ENCODE measurements around the gene SORCS3. TPM values are rescaled to one million over a fixed set of nuclear protein-coding genes. Genes with fewer than 3 reads are reported as not detected.

The SORCS3 gene
- total RNA-seq, 2 experiments from 2014 or later: 1.7 to 2.1 TPM

DNA sequence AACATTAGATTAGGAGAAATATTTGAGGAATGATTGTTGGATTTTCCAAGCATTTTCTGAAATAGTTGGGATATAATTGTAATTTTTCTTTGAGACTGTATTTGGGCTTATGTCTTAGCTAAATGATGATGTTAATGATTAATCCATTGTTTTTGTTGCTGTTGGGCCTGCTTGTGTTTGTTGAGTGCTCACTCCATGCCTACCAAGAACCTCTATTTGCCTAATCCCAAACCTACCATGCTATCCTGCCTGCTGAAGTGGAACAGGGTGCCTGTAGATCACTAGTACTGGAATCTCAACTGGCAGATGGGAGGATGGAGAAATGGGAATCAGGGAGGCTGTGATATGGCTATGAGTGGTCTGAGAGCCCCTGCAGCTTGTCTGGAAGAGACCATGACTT lies 565.5 kb downstream of the SORCS3 start:
- intact Hi-C loops (cut with DNase I, micrococcal nuclease): no loop called here
- Mint-ChIP-seq H3K4me3 (no peak overlapping the region), H3K36me3 (ENCODE audit: low read depth) (peaks cover under 1% of the 10 kb centered on the region), H3K27me3 (no peaks in the 10 kb centered on the region), H3K4me1 (ENCODE audit: low read depth) (no peaks in the 10 kb centered on the region), H3K9me3 (no peaks in the 10 kb centered on the region), H3K27ac (no peak overlapping the region)
- H3K9me3 ChIP-seq (ENCODE audit: control insufficient read depth in 1 of 2, insufficient read depth in 1 of 2, low read length in 2 of 2): no peaks in the 10 kb centered on the region
- H3K4me1 ChIP-seq (ENCODE audit: insufficient read depth, low read length): no peaks in the 10 kb centered on the region
- H3K27ac ChIP-seq (ENCODE audit: low read depth in 1 of 2, low read length in 2 of 2): no peak overlapping the region
- TF ChIP-seq, protein P1, sequence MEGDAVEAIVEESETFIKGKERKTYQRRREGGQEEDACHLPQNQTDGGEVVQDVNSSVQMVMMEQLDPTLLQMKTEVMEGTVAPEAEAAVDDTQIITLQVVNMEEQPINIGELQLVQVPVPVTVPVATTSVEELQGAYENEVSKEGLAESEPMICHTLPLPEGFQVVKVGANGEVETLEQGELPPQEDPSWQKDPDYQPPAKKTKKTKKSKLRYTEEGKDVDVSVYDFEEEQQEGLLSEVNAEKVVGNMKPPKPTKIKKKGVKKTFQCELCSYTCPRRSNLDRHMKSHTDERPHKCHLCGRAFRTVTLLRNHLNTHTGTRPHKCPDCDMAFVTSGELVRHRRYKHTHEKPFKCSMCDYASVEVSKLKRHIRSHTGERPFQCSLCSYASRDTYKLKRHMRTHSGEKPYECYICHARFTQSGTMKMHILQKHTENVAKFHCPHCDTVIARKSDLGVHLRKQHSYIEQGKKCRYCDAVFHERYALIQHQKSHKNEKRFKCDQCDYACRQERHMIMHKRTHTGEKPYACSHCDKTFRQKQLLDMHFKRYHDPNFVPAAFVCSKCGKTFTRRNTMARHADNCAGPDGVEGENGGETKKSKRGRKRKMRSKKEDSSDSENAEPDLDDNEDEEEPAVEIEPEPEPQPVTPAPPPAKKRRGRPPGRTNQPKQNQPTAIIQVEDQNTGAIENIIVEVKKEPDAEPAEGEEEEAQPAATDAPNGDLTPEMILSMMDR (IDR thresholded peaks at IDR 0.05): no peak
- ATAC-seq (ENCODE audit: poor library complexity): no peak
- no peaks in the 10 kb centered on the region for H3K36me3 ChIP-seq (ENCODE audit: insufficient read depth, low read length)
- POLR2A ChIA-PET: no interaction called here
- DNase-seq: no peak
- no peaks in the 10 kb centered on the region for H3K27me3 ChIP-seq (ENCODE audit: control insufficient read depth in 1 of 2, insufficient read depth in 2 of 2, low read length in 2 of 2)
- CTCF ChIA-PET: no interaction called here
- no peak overlapping the region for H3K4me3 ChIP-seq (ENCODE audit: low read length)

DNA sequence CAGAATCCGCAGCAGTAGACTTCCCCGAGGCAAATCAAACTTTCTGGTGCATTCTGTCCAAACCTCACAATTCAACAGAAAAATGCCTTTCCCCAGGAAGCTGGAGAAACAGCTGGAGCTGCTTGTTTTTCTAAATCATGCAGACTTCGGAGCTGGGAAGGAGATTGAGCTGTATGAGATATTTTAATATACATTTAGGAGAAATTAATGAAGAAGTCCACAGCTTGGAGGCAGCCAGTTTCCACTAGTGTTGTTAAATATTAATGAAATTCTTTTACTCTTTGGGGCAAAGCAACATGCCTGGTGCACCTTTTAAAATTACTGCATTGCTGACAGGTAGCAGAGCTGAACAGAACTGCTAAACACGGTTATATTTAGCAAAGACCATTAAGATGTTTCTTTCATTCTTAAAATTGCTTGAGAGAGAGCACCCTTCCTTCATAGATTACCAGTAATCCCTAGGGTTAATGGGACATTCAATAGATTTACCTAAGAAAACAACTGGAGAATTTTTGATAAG lies 566.4 kb downstream of the SORCS3 start:
- no peak overlapping the region for H3K27ac ChIP-seq (ENCODE audit: low read depth in 1 of 2, low read length in 2 of 2)
- DNase-seq: no peak
- no peaks in the 10 kb centered on the region for H3K9me3 ChIP-seq (ENCODE audit: control insufficient read depth in 1 of 2, insufficient read depth in 1 of 2, low read length in 2 of 2)
- no peak for ATAC-seq (ENCODE audit: poor library complexity)
- H3K27me3 Mint-ChIP-seq: no peaks in the 10 kb centered on the region
- TF ChIP-seq, protein P1 (IDR thresholded peaks at IDR 0.05): no peak
- ChIA-PET CTCF (no interaction called here), POLR2A (no interaction called here)
- H3K36me3 Mint-ChIP-seq (ENCODE audit: low read depth): no peaks in the 10 kb centered on the region
- H3K4me1 ChIP-seq (ENCODE audit: insufficient read depth, low read length): no peaks in the 10 kb centered on the region
- no peaks in the 10 kb centered on the region for H3K4me1 Mint-ChIP-seq (ENCODE audit: low read depth)
- H3K4me3 Mint-ChIP-seq: no peak overlapping the region
- H3K4me3 ChIP-seq (ENCODE audit: low read length): no peak overlapping the region
- H3K9me3 Mint-ChIP-seq: no peaks in the 10 kb centered on the region
- no peaks in the 10 kb centered on the region for H3K36me3 ChIP-seq (ENCODE audit: insufficient read depth, low read length)
- H3K27ac Mint-ChIP-seq: no peak overlapping the region
- intact Hi-C loops (cut with DNase I, micrococcal nuclease): no loop called here
- no peaks in the 10 kb centered on the region for H3K27me3 ChIP-seq (ENCODE audit: control insufficient read depth in 1 of 2, insufficient read depth in 2 of 2, low read length in 2 of 2)

DNA sequence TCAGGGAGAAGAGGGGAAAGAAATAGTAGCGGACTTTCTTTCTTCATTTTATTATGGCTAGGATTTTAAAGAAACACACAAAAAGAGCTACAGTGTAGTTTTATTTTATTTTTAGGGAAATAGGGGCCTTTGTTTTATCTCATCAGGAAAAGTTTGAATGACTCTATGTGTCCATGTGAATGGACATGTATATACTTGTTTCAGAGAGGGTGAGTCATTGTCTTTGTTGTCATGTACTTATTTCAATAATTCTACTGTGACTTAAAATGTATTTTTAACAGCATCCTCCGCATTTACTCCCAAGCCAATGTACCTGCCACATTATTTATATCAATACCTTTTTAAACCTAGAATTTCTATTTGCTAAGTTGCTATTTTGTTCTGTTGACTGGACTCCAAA lies 569.5 kb downstream of the SORCS3 start:
- DNase-seq (no peak), ATAC-seq (ENCODE audit: poor library complexity) (no peak)
- peaks cover 6% of the 10 kb centered on the region for H3K36me3 Mint-ChIP-seq (ENCODE audit: low read depth)
- H3K27me3 ChIP-seq (ENCODE audit: control insufficient read depth in 1 of 2, insufficient read depth in 2 of 2, low read length in 2 of 2): no peaks in the 10 kb centered on the region
- no peak overlapping the region for H3K4me3 ChIP-seq (ENCODE audit: low read length)
- H3K4me3 Mint-ChIP-seq: no peak overlapping the region
- CTCF ChIA-PET: no interaction called here
- TF ChIP-seq, protein P1 (IDR thresholded peaks at IDR 0.05): no peak
- no peaks in the 10 kb centered on the region for H3K27me3 Mint-ChIP-seq
- POLR2A ChIA-PET: no interaction called here
- H3K27ac ChIP-seq (ENCODE audit: low read depth in 1 of 2, low read length in 2 of 2): no peak overlapping the region
- no peaks in the 10 kb centered on the region for H3K4me1 Mint-ChIP-seq (ENCODE audit: low read depth)
- H3K27ac Mint-ChIP-seq: no peak overlapping the region
- H3K9me3 ChIP-seq (ENCODE audit: control insufficient read depth in 1 of 2, insufficient read depth in 1 of 2, low read length in 2 of 2): peaks cover 0 to 4% of the 10 kb centered on the region in 2 experiments
- no peaks in the 10 kb centered on the region for H3K36me3 ChIP-seq (ENCODE audit: insufficient read depth, low read length)
- no peaks in the 10 kb centered on the region for H3K9me3 Mint-ChIP-seq
- intact Hi-C loops (cut with DNase I, micrococcal nuclease): no loop called here
- no peaks in the 10 kb centered on the region for H3K4me1 ChIP-seq (ENCODE audit: insufficient read depth, low read length)
